DOHH2 (cell line): ENCODE measurements around the gene GRIN2A.

Source experiments
- EZH2phosphoT487 ChIP-seq: fragments of 200-600 bp; sonication (generic); IDR thresholded peaks from 2 replicates; pipeline ENCODE4 v1.6.1; 2017; ENCODE audit warnings: borderline replicate concordance, mild to moderate bottlenecking, antibody characterized with exemption, low read length, moderate library complexity, mixed read lengths
- TF ChIP-seq, protein P1 (sequence below): fragments of 200-600 bp; sonication (generic); IDR thresholded peaks from one replicate; pipeline ENCODE4 v1.5.1; 2014; ENCODE audit warnings: antibody characterized with exemption, mild to moderate bottlenecking, low read depth, low read length; ENCODE audit not compliant: poor library complexity, severe bottlenecking

DNA sequence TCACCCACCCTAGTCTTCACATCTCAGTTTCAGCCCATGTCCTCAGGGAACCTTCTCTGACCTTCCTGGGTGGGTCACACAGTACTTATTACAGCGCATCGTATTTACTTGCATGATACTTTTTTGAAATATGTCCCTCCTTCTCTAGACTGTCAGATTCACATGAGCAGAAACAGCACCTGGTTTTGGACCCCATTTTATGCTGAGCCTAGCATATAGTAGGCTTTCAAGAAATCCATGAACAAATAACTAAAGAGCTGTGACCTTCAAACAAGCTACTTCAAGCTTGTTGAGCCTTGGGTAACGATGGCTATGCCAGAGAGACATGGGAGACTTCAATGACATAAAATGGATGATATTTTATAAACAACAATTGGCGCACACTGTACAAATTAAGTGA is 150.3 kb downstream of the GRIN2A start:
- TF ChIP-seq, protein P1, sequence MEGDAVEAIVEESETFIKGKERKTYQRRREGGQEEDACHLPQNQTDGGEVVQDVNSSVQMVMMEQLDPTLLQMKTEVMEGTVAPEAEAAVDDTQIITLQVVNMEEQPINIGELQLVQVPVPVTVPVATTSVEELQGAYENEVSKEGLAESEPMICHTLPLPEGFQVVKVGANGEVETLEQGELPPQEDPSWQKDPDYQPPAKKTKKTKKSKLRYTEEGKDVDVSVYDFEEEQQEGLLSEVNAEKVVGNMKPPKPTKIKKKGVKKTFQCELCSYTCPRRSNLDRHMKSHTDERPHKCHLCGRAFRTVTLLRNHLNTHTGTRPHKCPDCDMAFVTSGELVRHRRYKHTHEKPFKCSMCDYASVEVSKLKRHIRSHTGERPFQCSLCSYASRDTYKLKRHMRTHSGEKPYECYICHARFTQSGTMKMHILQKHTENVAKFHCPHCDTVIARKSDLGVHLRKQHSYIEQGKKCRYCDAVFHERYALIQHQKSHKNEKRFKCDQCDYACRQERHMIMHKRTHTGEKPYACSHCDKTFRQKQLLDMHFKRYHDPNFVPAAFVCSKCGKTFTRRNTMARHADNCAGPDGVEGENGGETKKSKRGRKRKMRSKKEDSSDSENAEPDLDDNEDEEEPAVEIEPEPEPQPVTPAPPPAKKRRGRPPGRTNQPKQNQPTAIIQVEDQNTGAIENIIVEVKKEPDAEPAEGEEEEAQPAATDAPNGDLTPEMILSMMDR, result no peak
- no peak for TF ChIP-seq EZH2phosphoT487
